A549 (cell line): ENCODE measurements around the gene DNAJB5. TPM values are rescaled to one million over a fixed set of nuclear protein-coding genes. Genes with fewer than 3 reads are reported as not detected.

Experiments used
- ATAC-seq, 2 experiments: fragments of 200-7000 bp in 1 of 2; fragments of >200 bp in 1 of 2; cut with Nextera tagmentation in 1 of 2; cut with Tn5 transposase in 1 of 2; 3 replicates each; pipeline versions ENCODE4 v1.8.0 to v1.9.1; 2018 to 2020; ENCODE audit warnings: mild to moderate bottlenecking in 1 of 2, moderate library complexity in 1 of 2
- CTCF ChIA-PET: fragments of 300-600 bp; sonication (Branson Sonifier 250); formaldehyde crosslinking; extraction: SDS; loops from one replicate; lab custom pipeline; 2021; ENCODE audit warnings: antibody characterized with exemption, inconsistent platforms; lab: Yijun Ruan, JAX
- POLR2A ChIA-PET: fragments of 350-600 bp; formaldehyde crosslinking; extraction: SDS; loops from one replicate; lab custom pipeline; 2021; ENCODE audit warnings: antibody characterized with exemption, inconsistent platforms; lab: Yijun Ruan, JAX
- DNase-seq, 2 experiments: peaks; one replicate each; pipeline versions ENCODE4 v3.0.0 to v3.0.0-alpha.2; 2011 to 2016; ENCODE audit warnings: low read depth in 1 of 2, low spot score in 1 of 2
- FAIRE-seq: peaks from 2 replicates; lab custom pipeline; 2011; peaks lifted over from hg19 to GRCh38; lab: Jason Lieb, UNC
- H3K27ac ChIP-seq, 2 experiments: fragments of >200 bp; sonication (Bioruptor Twin); formaldehyde crosslinking; 3 replicates each; pipeline ENCODE4 v1.5.1; 2016 to 2017
- H3K4me1 ChIP-seq: fragments of >200 bp; sonication (Bioruptor Twin); formaldehyde crosslinking; 3 replicates; pipeline ENCODE4 v1.6.1; 2016
- H3K4me2 ChIP-seq: fragments of >200 bp; sonication (Bioruptor Twin); formaldehyde crosslinking; 3 replicates; pipeline ENCODE4 v1.6.1; 2016
- H3K4me3 ChIP-seq: fragments of >200 bp; sonication (Bioruptor Twin); formaldehyde crosslinking; 3 replicates; pipeline ENCODE4 v1.5.1; 2016
- H3K9me3 ChIP-seq: fragments of >200 bp; sonication (Bioruptor Twin); formaldehyde crosslinking; 3 replicates; pipeline ENCODE4 v1.6.1; 2016
- CBX8 ChIP-seq: fragments of 200-600 bp; sonication (generic); IDR thresholded peaks from 2 replicates; pipeline ENCODE4 v1.6.1; 2016
- CEBPB ChIP-seq, 2 experiments: fragments of >200 bp in 1 of 2; sonication (Bioruptor Twin) in 1 of 2; formaldehyde crosslinking in 1 of 2; IDR thresholded peaks; 2 replicates each; pipeline ENCODE4 v1.6.1; 2012 to 2016
- CHD2 ChIP-seq: fragments of 150-350 bp; IDR thresholded peaks from 2 replicates; pipeline ENCODE4 v1.6.1; 2014; ENCODE audit warnings: low read length; ENCODE audit not compliant: partially characterized antibody
- EHF ChIP-seq: fragments of 250-450 bp; sonication (Bioruptor Pico); IDR thresholded peaks from 2 replicates; pipeline ENCODE4 v1.5.0; 2020; ENCODE audit warnings: mild to moderate bottlenecking
- FOXS1 ChIP-seq: fragments of 250-450 bp; sonication (Bioruptor Pico); IDR thresholded peaks from 2 replicates; pipeline ENCODE4 v1.5.0; 2020; ENCODE audit warnings: mild to moderate bottlenecking, moderate library complexity
- HDAC2 ChIP-seq: fragments of 200-600 bp; sonication (generic); IDR thresholded peaks from 2 replicates; pipeline ENCODE4 v1.6.1; 2016
- HOXB5 ChIP-seq: fragments of 250-450 bp; sonication (Bioruptor Pico); IDR thresholded peaks from 2 replicates; pipeline ENCODE4 v1.5.0; 2020; ENCODE audit warnings: mild to moderate bottlenecking, moderate library complexity
- JUN ChIP-seq, 2 experiments: fragments of >200 bp; sonication (Bioruptor Twin); formaldehyde crosslinking; IDR thresholded peaks; 2 replicates in 1 of 2; 3 replicates in 1 of 2; pipeline ENCODE4 v1.6.1; 2016 to 2017
- KDM1A ChIP-seq: fragments of 200-600 bp; sonication (generic); IDR thresholded peaks from 2 replicates; pipeline ENCODE4 v1.6.1; 2016; ENCODE audit warnings: low read depth, mild to moderate bottlenecking
- MAFK ChIP-seq: fragments of 450-650 bp; IDR thresholded peaks from 2 replicates; pipeline ENCODE4 v1.6.1; 2014; ENCODE audit not compliant: partially characterized antibody
- MYC ChIP-seq: IDR thresholded peaks from 2 replicates; pipeline ENCODE4 v1.6.1; 2012; ENCODE audit warnings: mild to moderate bottlenecking, inconsistent platforms, low read length, improper control_type of control experiment, borderline replicate concordance
- NFE2L2 ChIP-seq: fragments of 150-350 bp; conservative IDR thresholded peaks from 2 replicates; pipeline ENCODE4 v1.6.1; 2014; ENCODE audit warnings: low read length
- NPAS2 ChIP-seq: fragments of 250-450 bp; sonication (Bioruptor Pico); IDR thresholded peaks from 2 replicates; pipeline ENCODE4 v1.8.0; 2022; ENCODE audit warnings: mild to moderate bottlenecking, moderate library complexity, borderline replicate concordance
- PHF8 ChIP-seq: fragments of 200-600 bp; sonication (generic); IDR thresholded peaks from 2 replicates; pipeline ENCODE4 v1.6.1; 2016; ENCODE audit warnings: low read depth, mild to moderate bottlenecking, antibody characterized with exemption, moderate library complexity, borderline replicate concordance
- POLR2AphosphoS2 ChIP-seq: conservative IDR thresholded peaks from 2 replicates; pipeline ENCODE4 v1.6.1; 2012; ENCODE audit warnings: low read length, improper control_type of control experiment, inconsistent platforms
- RNF2 ChIP-seq: fragments of 200-600 bp; sonication (generic); IDR thresholded peaks from 2 replicates; pipeline ENCODE4 v1.6.1; 2016; ENCODE audit warnings: low read depth, mild to moderate bottlenecking, antibody characterized with exemption, moderate library complexity, borderline replicate concordance
- SMC3 ChIP-seq: fragments of >200 bp; sonication (Bioruptor Twin); formaldehyde crosslinking; IDR thresholded peaks from 3 replicates; pipeline ENCODE4 v1.6.1; 2018; ENCODE audit warnings: inconsistent platforms
- TP53 ChIP-seq: fragments of 250-450 bp; sonication (Bioruptor Pico); IDR thresholded peaks from 2 replicates; pipeline ENCODE4 v1.5.0; 2021; ENCODE audit warnings: mild to moderate bottlenecking, moderate library complexity
- ZC3H11A ChIP-seq: fragments of 450-650 bp; IDR thresholded peaks from 2 replicates; pipeline ENCODE4 v1.6.1; 2014; ENCODE audit warnings: antibody characterized with exemption, mild to moderate bottlenecking
- ZNF302 ChIP-seq: fragments of 250-450 bp; sonication (Bioruptor Pico); IDR thresholded peaks from 2 replicates; pipeline ENCODE4 v1.9.0; 2021; ENCODE audit warnings: inconsistent platforms, mild to moderate bottlenecking, moderate library complexity
- WGBS: methylation state at CpG from one replicate; pipeline ENCODE4 v1.1.6; 2017; ENCODE audit errors: missing lambda C conversion rate; 5-methylcytosine and 5-hydroxymethylcytosine counted together
- polyA plus RNA-seq, 4 experiments: library from polyadenylated mRNA; depleted of rRNA in 3 of 4; stranded (reverse); fragments of >200 nt; fragmentation: RNase III in 1 of 4; extraction: RNeasy Plus Mini Kit Qiagen cat#74134 plus additional on column Dnase treatment in 1 of 4; gene quantifications; 2 replicates in 3 of 4; 3 replicates in 1 of 4; pipeline ENCODE4 v1.2.3, GENCODE V29; 2011 to 2017
- TF ChIP-seq, protein P1 (sequence below): fragments of 250-450 bp; sonication (Bioruptor Pico); IDR thresholded peaks from 2 replicates; pipeline ENCODE4 v1.5.0; 2020; ENCODE audit warnings: low read depth, mild to moderate bottlenecking, moderate library complexity
- TF ChIP-seq, protein P2 (sequence below): fragments of >200 bp; sonication (Bioruptor Twin); formaldehyde crosslinking; IDR thresholded peaks from 3 replicates; pipeline ENCODE4 v1.6.1; 2016
- TF ChIP-seq, protein P3 (sequence below): fragments of >200 bp; sonication (Bioruptor Twin); formaldehyde crosslinking; IDR thresholded peaks from 3 replicates; pipeline ENCODE4 v1.5.1; 2016
- TF ChIP-seq, protein P4 (sequence below): IDR thresholded peaks from 2 replicates; pipeline ENCODE4 v1.6.1; 2012; ENCODE audit warnings: low read depth, borderline replicate concordance
- TF ChIP-seq, protein P5 (sequence below): fragments of 150-350 bp; IDR thresholded peaks from 2 replicates; pipeline ENCODE4 v1.6.1; 2014; ENCODE audit warnings: low read depth, mild to moderate bottlenecking, low read length

DNAJB5 gene
- polyA plus RNA-seq, 2 of the 4 experiments (the other 2 are of a cell fraction) = 0.72 to 4.4 TPM

DNA sequence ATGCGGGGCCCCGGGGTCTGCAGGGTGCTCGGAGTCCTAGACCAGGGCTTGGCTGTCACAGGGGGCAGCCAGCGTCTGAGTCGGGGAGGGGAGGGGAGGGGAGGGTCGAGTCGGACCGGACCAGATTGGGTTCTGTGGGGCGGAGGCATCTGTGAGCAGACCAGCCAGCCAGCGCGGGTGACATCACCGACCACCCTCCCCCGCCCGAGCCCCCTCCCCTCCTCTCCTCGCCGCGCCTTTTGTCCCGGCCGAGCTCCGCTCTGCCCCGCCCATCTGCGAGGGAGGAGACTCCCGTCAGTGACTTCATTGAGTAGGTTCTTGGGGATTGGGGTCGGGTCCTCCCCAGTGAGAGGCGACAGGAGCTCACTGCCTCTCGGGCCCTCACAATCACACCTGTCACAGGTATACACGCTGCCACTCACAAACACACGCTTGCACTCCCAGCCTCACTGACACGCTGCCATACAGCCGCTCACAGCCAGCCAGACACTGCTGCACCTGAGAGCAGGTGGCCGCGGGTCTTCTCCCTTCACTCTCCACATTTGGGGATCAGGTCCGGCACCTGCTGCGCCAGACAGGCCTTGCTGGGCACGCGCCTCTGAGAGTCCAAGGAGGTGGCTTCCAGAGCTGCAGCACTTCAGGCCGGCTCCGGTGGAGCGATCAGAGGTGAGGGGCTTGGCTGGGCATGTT lies 546 bp downstream of the DNAJB5 start:
- DNase-seq (no peak), FAIRE-seq (no peak), ATAC-seq (peak; percentile 6 to 11; a peak in 3 of 6 replicates)
- Histone ChIP-seq H3K27ac (peak overlapping the region; percentile 56 to 83), H3K4me1 (peaks cover 46% of the 10 kb centered on the region), H3K9me3 (no peaks in the 10 kb centered on the region), H3K4me3 (peak overlapping the region; percentile 60), H3K4me2 (peak overlapping the region; percentile 89)
- POLR2A ChIA-PET = interaction anchor here (0.5 to 1.7 kb wide), 3 partner anchors 82 to 810 kb away, joined by 3 to 6 read pairs (median 3); partner anchors contain the start of gene VCP
- 41% methylated on average over 19 of the region's 39 CpGs for WGBS
- CTCF ChIA-PET = interaction anchor here (1.1 to 5.4 kb wide), 5 partner anchors 17 to 229 kb away, joined by 3 to 35 read pairs (median 7); no protein-coding TSS in a partner anchor
- TF ChIP-seq EHF (CRISPR knock-in tag) (no peak), JUN (IDR thresholded peaks at IDR 0.05) (0 out of 5 replicates have a peak, but pooled peaks of 1 of the 2 experiments have one; percentile 5)

DNA sequence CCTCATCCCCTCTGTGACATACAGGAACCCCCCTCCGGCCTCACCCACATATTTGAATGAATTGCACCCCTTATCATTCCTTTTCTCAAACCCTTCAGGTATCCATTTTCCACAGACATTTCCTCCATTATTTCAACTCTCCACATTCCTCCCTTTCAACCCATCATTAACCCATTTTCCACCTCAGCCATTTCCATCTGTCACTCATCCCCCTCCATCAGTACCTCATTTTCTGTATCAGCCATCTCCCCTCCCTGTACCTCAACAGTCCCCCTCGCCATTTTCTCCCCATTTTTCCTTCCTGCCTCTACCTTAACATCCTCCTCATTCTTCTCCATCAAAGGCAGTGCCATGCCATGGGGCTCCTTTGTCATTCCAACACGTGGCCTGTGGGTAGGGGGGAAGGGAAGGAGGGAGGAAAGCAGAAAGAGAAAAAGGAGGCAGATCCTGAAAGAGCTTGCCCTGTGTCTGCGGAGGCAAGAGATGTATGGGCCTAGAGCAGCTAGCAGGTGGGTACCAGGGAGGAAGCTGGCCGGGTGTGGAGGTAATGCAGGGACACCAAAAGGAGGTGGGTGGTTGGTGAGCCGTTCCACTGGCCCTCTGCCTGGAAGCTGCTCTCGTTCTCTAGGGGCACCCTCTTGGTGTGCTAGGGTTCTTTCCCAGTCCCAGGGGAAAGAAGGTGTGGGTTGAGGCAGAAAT lies 1.5 kb downstream of the DNAJB5 start:
- CTCF ChIA-PET = interaction anchor here (0.7 to 5.4 kb wide), 5 partner anchors 27 to 231 kb away, joined by 3 to 35 read pairs (median 7); no protein-coding TSS in a partner anchor
- H3K4me3 ChIP-seq = no peak overlapping the region
- no peak for FAIRE-seq
- POLR2A ChIA-PET = no interaction called here
- no peak overlapping the region for H3K27ac ChIP-seq
- H3K4me2 ChIP-seq = no peak overlapping the region; the same call in 2 of the 3 replicates
- no peak for ATAC-seq
- TF ChIP-seq FOXS1 (CRISPR knock-in tag) (no peak), NFE2L2 (no peak), KDM1A (no peak), MYC (no peak), MAFK (no peak)
- TF ChIP-seq, protein P1, sequence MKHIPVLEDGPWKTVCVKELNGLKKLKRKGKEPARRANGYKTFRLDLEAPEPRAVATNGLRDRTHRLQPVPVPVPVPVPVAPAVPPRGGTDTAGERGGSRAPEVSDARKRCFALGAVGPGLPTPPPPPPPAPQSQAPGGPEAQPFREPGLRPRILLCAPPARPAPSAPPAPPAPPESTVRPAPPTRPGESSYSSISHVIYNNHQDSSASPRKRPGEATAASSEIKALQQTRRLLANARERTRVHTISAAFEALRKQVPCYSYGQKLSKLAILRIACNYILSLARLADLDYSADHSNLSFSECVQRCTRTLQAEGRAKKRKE (CRISPR knock-in tag) = no peak
- 88% methylated on average over 7 of the region's 7 CpGs for WGBS
- peaks cover 49% of the 10 kb centered on the region for H3K4me1 ChIP-seq
- DNase-seq = no peak
- H3K9me3 ChIP-seq = no peaks in the 10 kb centered on the region

DNA sequence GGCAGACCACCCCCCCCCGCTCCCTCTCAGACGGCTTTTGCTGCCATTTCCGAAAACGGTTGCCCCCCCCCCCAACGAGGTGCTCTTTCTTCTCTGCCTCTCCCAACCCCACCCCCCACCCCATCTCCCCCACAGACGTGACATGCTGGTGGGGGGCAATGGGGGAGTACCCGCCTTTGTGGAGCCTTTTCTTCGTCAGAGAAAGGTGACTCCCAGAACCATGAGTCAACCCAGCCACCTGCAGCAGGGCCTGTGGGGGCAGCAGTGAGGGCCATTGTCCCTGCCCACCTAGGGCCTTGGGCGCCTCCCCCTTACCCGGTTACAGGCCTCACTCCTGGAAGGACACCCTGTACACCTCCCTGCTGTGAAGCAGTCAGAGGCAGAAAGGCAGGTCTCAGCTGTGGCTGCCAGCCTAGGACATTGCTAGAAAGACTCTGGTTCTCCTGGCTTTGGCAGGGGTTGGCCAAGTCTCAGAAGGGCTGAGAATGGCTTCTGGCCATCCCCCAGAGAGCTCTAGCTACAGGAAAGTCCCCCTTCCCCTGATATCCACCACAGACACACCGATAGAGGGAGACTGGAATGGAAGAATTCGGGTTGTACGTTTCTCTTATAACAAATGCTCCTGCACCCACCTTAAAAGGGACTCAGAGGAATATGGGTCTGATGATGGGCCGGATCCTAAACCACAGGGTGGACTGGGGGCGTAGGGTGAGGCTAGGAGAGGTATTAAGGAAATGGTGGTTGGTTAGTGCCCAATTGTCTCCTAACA lies 2.2 kb downstream of the DNAJB5 start:
- no peak for ATAC-seq
- no peaks in the 10 kb centered on the region for H3K9me3 ChIP-seq
- ChIA-PET POLR2A (no interaction called here), CTCF (interaction anchor here (0.6 to 5.4 kb wide), 7 partner anchors 28 to 1016 kb away, joined by 3 to 35 read pairs (median 4); no protein-coding TSS in a partner anchor)
- H3K4me2 ChIP-seq = peak overlapping the region; percentile 60
- H3K4me1 ChIP-seq = peaks cover 49% of the 10 kb centered on the region
- no peak for FAIRE-seq
- no peak overlapping the region; the same call in 2 of the 3 replicates for H3K4me3 ChIP-seq
- H3K27ac ChIP-seq = peak overlapping the region; percentile 57 to 64; a peak in 5 of 6 replicates
- peak in 1 of 2 experiments; percentile 30 for DNase-seq
- WGBS = 79% methylated on average over 8 of the region's 15 CpGs
- no peak for TF ChIP-seq RNF2
- TF ChIP-seq, protein P2, sequence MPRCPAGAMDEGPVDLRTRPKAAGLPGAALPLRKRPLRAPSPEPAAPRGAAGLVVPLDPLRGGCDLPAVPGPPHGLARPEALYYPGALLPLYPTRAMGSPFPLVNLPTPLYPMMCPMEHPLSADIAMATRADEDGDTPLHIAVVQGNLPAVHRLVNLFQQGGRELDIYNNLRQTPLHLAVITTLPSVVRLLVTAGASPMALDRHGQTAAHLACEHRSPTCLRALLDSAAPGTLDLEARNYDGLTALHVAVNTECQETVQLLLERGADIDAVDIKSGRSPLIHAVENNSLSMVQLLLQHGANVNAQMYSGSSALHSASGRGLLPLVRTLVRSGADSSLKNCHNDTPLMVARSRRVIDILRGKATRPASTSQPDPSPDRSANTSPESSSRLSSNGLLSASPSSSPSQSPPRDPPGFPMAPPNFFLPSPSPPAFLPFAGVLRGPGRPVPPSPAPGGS = no peak
- TF ChIP-seq POLR2AphosphoS2 = no peak
- TF ChIP-seq ZC3H11A = no peak
- no peak for TF ChIP-seq CEBPB (IDR thresholded peaks at IDR 0.05)
- TF ChIP-seq PHF8 = no peak
- no peak for TF ChIP-seq HDAC2
- no peak for TF ChIP-seq CBX8
- TF ChIP-seq, protein P3, sequence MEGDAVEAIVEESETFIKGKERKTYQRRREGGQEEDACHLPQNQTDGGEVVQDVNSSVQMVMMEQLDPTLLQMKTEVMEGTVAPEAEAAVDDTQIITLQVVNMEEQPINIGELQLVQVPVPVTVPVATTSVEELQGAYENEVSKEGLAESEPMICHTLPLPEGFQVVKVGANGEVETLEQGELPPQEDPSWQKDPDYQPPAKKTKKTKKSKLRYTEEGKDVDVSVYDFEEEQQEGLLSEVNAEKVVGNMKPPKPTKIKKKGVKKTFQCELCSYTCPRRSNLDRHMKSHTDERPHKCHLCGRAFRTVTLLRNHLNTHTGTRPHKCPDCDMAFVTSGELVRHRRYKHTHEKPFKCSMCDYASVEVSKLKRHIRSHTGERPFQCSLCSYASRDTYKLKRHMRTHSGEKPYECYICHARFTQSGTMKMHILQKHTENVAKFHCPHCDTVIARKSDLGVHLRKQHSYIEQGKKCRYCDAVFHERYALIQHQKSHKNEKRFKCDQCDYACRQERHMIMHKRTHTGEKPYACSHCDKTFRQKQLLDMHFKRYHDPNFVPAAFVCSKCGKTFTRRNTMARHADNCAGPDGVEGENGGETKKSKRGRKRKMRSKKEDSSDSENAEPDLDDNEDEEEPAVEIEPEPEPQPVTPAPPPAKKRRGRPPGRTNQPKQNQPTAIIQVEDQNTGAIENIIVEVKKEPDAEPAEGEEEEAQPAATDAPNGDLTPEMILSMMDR = no peak
- TF ChIP-seq TP53 (CRISPR knock-in tag) = no peak
- TF ChIP-seq, protein P4, sequence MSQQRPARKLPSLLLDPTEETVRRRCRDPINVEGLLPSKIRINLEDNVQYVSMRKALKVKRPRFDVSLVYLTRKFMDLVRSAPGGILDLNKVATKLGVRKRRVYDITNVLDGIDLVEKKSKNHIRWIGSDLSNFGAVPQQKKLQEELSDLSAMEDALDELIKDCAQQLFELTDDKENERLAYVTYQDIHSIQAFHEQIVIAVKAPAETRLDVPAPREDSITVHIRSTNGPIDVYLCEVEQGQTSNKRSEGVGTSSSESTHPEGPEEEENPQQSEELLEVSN = no peak
- no peak for TF ChIP-seq CHD2
- TF ChIP-seq, protein P5, sequence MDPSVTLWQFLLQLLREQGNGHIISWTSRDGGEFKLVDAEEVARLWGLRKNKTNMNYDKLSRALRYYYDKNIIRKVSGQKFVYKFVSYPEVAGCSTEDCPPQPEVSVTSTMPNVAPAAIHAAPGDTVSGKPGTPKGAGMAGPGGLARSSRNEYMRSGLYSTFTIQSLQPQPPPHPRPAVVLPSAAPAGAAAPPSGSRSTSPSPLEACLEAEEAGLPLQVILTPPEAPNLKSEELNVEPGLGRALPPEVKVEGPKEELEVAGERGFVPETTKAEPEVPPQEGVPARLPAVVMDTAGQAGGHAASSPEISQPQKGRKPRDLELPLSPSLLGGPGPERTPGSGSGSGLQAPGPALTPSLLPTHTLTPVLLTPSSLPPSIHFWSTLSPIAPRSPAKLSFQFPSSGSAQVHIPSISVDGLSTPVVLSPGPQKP = no peak
- no peak for TF ChIP-seq HOXB5
- no peak for TF ChIP-seq ZNF302 (CRISPR knock-in tag)
- no peak for TF ChIP-seq NPAS2 (CRISPR knock-in tag)
- TF ChIP-seq SMC3 = no peak
